Endodermal cell (in vitro differentiated cells): ENCODE measurements around the gene SNX7. TPM values are rescaled to one million over a fixed set of nuclear protein-coding genes. Genes with fewer than 3 reads are reported as not detected.

Experiments used
- DNase-seq: peaks from one replicate; pipeline ENCODE4 v3.0.0-alpha.2; 2017
- H3K27ac ChIP-seq: 2 replicates; pipeline ENCODE4 v1.5.1; 2013; ENCODE audit warnings: mild to moderate bottlenecking, low read depth, low read length, moderate library complexity
- H3K27me3 ChIP-seq: 2 replicates; pipeline ENCODE4 v1.6.1; 2013; ENCODE audit warnings: mild to moderate bottlenecking, low read length, moderate library complexity; ENCODE audit not compliant: insufficient read depth, control insufficient read depth, poor library complexity, severe bottlenecking
- H3K36me3 ChIP-seq: 2 replicates; pipeline ENCODE4 v1.7.0; 2013; ENCODE audit warnings: mild to moderate bottlenecking, low read length, moderate library complexity; ENCODE audit not compliant: control insufficient read depth, insufficient read depth
- H3K4me1 ChIP-seq: one replicate; pipeline ENCODE4 v1.7.0; 2013; ENCODE audit warnings: low read length; ENCODE audit not compliant: control insufficient read depth, insufficient read depth
- H3K4me3 ChIP-seq: 2 replicates; pipeline ENCODE4 v1.5.1; 2013; ENCODE audit warnings: mild to moderate bottlenecking, low read length, moderate library complexity
- H3K9ac ChIP-seq: 2 replicates; pipeline ENCODE4 v1.6.1; 2013; ENCODE audit warnings: mild to moderate bottlenecking, low read length, moderate library complexity; ENCODE audit not compliant: poor library complexity, severe bottlenecking; ENCODE audit errors: extremely low read depth
- H3K9me3 ChIP-seq: 2 replicates; pipeline ENCODE4 v1.6.1; 2013; ENCODE audit warnings: mild to moderate bottlenecking, low read length, moderate library complexity; ENCODE audit not compliant: control insufficient read depth
- H3K27ac Mint-ChIP-seq: 2 replicates; pipeline ENCODE4 v1.8.0; 2020; ENCODE audit warnings: mixed read lengths
- H3K27me3 Mint-ChIP-seq: 2 replicates; pipeline ENCODE4 v1.8.0; 2021; ENCODE audit warnings: mild to moderate bottlenecking, mixed read lengths; ENCODE audit not compliant: insufficient read depth
- H3K36me3 Mint-ChIP-seq: 2 replicates; pipeline ENCODE4 v1.8.0; 2020; ENCODE audit warnings: low read depth, mixed read lengths
- H3K4me1 Mint-ChIP-seq: 2 replicates; pipeline ENCODE4 v1.8.0; 2020; ENCODE audit warnings: mixed read lengths
- H3K4me3 Mint-ChIP-seq: 2 replicates; pipeline ENCODE4 v1.8.0; 2020; ENCODE audit warnings: mild to moderate bottlenecking, moderate library complexity, mixed read lengths
- H3K9me3 Mint-ChIP-seq: 2 replicates; pipeline ENCODE4 v1.8.0; 2020; ENCODE audit warnings: mild to moderate bottlenecking, mixed read lengths
- WGBS, 2 experiments: methylation state at CpG; one replicate each; pipeline versions ENCODE4 v1.1.5 to v1.1.7; 2013; ENCODE audit warnings: missing lambda C conversion rate in 2 of 2, mixed read lengths in 1 of 2; ENCODE audit not compliant: insufficient coverage in 1 of 2, insufficient read length in 1 of 2; 5-methylcytosine and 5-hydroxymethylcytosine counted together
- total RNA-seq, 2 donors: library from RNA; stranded (reverse); fragmentation: NEBNext Ultra II Directional in 1 of 2; extraction: Animal tissue kit (Norgen Biotek cat#: 25700) in 1 of 2; gene quantifications; 2 replicates in 1 of 2; 3 replicates in 1 of 2; pipeline ENCODE4 v1.2.1, GENCODE V29; 2021
- TF ChIP-seq, protein P1 (sequence below): fragments of 200-600 bp; sonication (generic); conservative IDR thresholded peaks from 2 replicates; pipeline ENCODE4 v1.5.0; 2021; ENCODE audit warnings: antibody characterized with exemption, mild to moderate bottlenecking

SNX7 gene
- total RNA-seq, 2 donors from 2014 or later, result 37.5 to 41.5 TPM

DNA sequence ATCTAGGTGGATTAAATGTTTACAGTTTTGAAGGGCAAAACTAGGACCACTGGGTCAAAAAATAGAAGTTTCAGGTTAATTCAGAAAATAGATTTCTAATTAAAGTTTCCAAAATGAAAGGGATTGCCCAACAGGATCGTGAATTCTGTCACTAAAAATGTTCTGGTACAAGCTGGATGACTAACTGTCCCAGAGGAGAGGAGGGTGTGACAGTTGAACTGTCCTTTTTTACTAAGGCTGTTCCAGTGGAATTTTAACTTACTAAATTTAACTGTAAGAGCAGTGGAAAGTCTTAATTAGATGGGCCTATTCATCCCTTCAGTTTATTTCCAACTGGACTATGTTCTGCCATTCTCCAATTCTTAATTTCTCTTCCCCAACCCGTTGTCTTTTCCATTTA lies 7.2 kb downstream of the SNX7 start:
- Histone ChIP-seq H3K27me3 (no peaks in the 10 kb centered on the region), H3K9ac (no peak overlapping the region), H3K4me3 (no peak overlapping the region), H3K4me1 (peaks cover 2% of the 10 kb centered on the region), H3K36me3 (no peaks in the 10 kb centered on the region), H3K9me3 (no peaks in the 10 kb centered on the region), H3K27ac (no peak overlapping the region)
- peaks cover 2% of the 10 kb centered on the region for H3K4me1 Mint-ChIP-seq
- DNase-seq, result no peak
- H3K9me3 Mint-ChIP-seq, result no peaks in the 10 kb centered on the region
- WGBS, 2 experiments, result 84 to 93% methylated on average over 2 of the region's 2 CpGs
- H3K27ac Mint-ChIP-seq, result no peak overlapping the region
- peaks cover 6% of the 10 kb centered on the region for H3K36me3 Mint-ChIP-seq
- H3K4me3 Mint-ChIP-seq, result no peak overlapping the region
- no peaks in the 10 kb centered on the region for H3K27me3 Mint-ChIP-seq
- TF ChIP-seq, protein P1, sequence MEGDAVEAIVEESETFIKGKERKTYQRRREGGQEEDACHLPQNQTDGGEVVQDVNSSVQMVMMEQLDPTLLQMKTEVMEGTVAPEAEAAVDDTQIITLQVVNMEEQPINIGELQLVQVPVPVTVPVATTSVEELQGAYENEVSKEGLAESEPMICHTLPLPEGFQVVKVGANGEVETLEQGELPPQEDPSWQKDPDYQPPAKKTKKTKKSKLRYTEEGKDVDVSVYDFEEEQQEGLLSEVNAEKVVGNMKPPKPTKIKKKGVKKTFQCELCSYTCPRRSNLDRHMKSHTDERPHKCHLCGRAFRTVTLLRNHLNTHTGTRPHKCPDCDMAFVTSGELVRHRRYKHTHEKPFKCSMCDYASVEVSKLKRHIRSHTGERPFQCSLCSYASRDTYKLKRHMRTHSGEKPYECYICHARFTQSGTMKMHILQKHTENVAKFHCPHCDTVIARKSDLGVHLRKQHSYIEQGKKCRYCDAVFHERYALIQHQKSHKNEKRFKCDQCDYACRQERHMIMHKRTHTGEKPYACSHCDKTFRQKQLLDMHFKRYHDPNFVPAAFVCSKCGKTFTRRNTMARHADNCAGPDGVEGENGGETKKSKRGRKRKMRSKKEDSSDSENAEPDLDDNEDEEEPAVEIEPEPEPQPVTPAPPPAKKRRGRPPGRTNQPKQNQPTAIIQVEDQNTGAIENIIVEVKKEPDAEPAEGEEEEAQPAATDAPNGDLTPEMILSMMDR, result no peak

DNA sequence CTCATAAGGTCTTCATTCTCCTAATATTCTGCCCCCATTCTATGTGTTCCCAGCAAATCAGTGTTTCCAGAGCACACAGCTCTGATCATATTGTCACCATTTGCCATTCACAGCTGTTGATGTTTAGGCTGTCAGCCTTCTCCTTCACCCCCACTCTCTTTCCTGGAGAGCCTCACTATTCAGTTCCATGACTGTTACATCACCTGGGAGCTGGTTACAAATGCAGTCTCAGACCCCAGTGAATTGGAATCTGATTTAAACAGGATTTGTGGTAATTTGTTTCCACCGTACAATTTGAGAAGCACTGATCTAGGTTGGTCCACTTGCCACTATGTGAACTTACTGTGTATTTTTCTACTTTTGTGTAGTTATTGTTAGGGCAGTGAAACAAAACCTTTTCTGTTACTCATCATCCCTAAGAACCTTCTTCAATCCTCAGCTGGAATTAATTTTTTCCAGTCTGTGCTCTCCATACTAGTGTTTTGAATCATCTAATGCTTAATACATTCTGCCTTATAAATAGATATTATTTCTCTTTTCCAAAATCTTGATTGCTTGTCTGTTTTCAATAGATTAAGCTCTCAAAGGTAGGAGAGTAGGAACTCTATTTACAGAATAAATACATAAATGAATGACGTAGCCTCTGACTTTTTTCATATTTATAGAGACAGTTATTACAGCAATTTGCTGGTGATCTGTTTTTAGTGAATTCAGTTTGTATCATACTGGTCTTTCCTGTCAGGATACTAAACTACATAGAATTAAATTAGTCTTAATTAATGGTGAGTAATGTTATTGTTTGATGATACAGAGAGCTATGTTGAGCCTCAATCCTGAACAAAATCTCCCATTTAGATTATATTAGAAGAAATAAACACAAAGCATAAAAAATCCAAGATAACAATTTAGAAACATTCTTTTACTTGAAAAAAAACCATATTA lies 8.1 kb downstream of the SNX7 start:
- no peak overlapping the region for H3K9ac ChIP-seq
- H3K27ac ChIP-seq, result no peak overlapping the region
- H3K27ac Mint-ChIP-seq, result no peak overlapping the region
- WGBS, 2 experiments, result 80 to 93% methylated on average over 1 to 2 of the region's 2 CpGs
- no peak overlapping the region for H3K4me3 ChIP-seq
- no peaks in the 10 kb centered on the region for H3K9me3 Mint-ChIP-seq
- H3K4me1 ChIP-seq, result peaks cover 2% of the 10 kb centered on the region
- no peak for DNase-seq
- H3K27me3 Mint-ChIP-seq, result no peaks in the 10 kb centered on the region
- peaks cover 6% of the 10 kb centered on the region for H3K36me3 Mint-ChIP-seq
- H3K27me3 ChIP-seq, result no peaks in the 10 kb centered on the region
- TF ChIP-seq, protein P1, result no peak
- H3K36me3 ChIP-seq, result no peaks in the 10 kb centered on the region
- no peak overlapping the region for H3K4me3 Mint-ChIP-seq
- no peaks in the 10 kb centered on the region for H3K9me3 ChIP-seq
- H3K4me1 Mint-ChIP-seq, result no peaks in the 10 kb centered on the region

DNA sequence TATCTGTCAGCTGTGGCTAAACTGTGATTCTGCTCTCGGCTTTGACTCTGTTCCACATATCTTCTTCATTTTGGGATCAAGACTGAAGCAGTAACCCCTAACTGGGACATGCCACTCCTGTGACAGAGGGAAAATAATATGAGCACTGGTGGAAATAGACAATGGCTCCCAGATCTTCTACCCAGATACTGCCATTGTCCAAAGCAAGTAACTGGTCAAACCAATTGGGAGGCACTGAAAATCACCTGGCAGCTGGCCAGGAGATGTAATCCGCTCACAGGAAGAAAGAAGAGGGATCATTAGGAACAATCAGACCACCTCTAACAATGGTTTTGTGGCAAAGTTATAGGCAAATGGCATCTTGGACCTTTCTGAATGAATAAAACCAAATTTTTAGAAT lies 10.7 kb downstream of the SNX7 start:
- WGBS, 2 experiments, result 99 to 100% methylated on average over 2 of the region's 2 CpGs
- Mint-ChIP-seq H3K9me3 (no peaks in the 10 kb centered on the region), H3K4me1 (peaks cover 4% of the 10 kb centered on the region), H3K4me3 (no peak overlapping the region), H3K27ac (no peak overlapping the region), H3K27me3 (no peaks in the 10 kb centered on the region), H3K36me3 (peaks cover 7% of the 10 kb centered on the region)
- Histone ChIP-seq H3K36me3 (no peaks in the 10 kb centered on the region), H3K27ac (no peak overlapping the region), H3K27me3 (no peaks in the 10 kb centered on the region), H3K4me3 (no peak overlapping the region), H3K4me1 (peaks cover 2% of the 10 kb centered on the region), H3K9me3 (no peaks in the 10 kb centered on the region), H3K9ac (no peak overlapping the region)
- no peak for DNase-seq
- TF ChIP-seq, protein P1, result no peak
